A204.1 (cell line): Measurements from ENCODE around the gene LIM2.
"Not testable (repeated sequence)": the region's sequence is repeated elsewhere in the genome, so short reads cannot be mapped to it uniquely, and the experiment has no call there.

ENCODE experiments used
- FAIRE-seq: peaks from 2 replicates; lab custom pipeline; 2012; peaks lifted over from hg19 to GRCh38; lab: Jason Lieb, UNC

Gene LIM2

GRCh38 chr19:51387924-51388389 lies at the start of gene LIM2:
TSS of gene LIM2 (minus strand) at chr19:51387974. CDS start at chr19:51387443, 531 bp downstream.
- FAIRE-seq = no peak

GRCh38 chr19:51434456-51434855 lies 46.7 kb upstream of the LIM2 start:
- no peak for FAIRE-seq

DNA sequence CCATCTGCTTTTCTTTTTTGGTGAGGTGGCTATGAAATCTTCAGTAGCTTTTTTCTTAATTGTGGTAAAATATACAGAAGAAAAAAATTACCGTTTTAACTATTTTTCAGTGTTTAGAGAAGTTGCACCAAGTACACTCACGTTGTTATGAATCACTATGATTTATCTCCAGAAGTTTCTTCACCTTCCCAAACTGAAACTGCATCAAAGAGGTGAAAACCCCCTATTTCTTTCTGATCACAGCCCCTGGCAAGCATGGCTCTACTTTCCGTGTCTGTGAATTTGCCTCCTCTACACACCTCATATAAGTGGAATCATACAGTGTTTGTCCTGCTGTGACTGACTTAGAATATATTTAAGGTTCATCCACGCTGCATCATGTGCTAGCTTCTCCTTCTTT lies 45.3 kb upstream of the LIM2 start:
- no peak for FAIRE-seq

GRCh38 chr19:51431124-51431523 lies 43.4 kb upstream of the LIM2 start:
- FAIRE-seq = no peak

DNA sequence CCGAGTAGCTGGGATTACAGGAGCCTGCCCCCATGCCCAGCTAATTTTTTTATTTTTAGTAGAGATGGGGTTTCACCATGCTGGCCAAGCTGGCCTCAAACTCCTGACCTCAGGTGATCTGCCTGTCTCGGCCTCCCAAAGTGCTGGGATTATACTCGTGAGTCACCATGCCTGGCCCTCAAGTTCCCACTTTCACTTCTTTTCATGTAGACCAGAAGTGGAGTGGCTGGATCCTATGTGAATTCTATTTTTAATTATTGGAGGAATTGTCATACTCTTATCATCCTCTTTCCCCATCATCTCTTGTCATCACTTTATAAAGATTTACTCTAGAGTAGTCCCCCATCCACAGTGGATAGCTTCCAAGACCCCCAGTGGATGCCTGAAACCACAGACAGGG lies 42.4 kb upstream of the LIM2 start:
- no peak for FAIRE-seq

DNA sequence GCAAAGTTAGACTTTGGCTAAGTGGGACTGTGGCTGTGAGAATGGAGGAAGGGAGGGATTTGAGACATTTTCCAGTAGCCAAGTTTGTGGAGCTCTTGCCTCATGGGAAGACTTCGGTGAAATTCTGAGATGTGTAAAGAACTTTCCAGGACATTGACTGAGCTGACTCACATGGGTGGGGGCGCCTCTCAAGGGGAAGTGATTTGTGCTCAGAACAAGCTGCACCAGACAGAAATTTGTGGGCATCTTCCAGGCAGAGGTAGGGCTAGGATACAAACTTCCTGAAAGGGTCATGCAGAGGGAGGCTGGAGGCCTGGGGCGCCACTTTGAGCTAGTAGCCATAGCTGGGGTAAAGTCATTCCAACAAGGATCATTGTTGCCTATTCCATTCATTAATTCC lies 39.4 kb upstream of the LIM2 start:
- no peak for FAIRE-seq

GRCh38 chr19:51422053-51422448 lies 34.3 kb upstream of the LIM2 start:
- no peak for FAIRE-seq

DNA sequence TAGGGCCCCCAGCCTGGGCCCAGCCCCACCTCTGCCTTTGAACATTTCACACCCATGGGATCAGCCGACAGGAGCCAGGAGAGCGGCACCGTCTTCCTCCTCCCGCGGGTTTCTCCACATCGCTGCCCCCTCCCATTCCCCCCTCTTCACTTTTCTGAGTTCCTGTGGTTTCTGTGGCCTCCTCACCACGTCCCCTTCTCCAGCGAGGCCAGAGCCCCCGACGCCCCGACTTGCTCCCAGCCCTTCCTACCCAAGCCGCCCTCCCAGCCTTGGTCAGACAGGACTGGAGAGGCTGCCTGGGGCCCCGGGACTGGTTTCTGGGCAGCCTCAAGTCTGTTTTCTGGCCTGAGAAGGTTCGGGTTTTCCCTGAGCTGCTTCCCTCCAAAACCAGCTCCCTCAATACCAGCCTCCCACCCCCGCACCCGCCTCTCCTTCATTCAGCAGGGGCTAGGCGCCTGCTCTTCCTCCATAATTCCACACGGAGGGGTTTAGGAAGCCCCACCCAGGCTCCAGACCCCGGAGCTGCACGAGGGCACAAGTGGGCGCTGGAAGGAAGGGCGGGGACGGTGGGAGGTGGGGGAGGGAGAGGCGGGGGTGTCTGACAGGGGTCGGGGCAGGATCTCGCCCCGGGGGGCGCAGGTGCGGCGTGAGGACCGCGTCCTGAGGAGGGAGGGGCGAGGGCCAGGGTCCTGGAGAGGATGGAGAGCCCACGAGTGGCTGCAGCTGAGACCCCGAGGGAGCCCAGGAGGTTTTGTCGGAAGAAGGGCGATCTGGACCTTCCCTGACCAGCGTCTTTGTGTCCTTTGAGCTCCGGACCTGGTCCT lies 33.7 kb upstream of the LIM2 start:
- FAIRE-seq = no peak

GRCh38 chr19:51420511-51420910 lies 32.7 kb upstream of the LIM2 start:
- not testable (repeated sequence) for FAIRE-seq

DNA sequence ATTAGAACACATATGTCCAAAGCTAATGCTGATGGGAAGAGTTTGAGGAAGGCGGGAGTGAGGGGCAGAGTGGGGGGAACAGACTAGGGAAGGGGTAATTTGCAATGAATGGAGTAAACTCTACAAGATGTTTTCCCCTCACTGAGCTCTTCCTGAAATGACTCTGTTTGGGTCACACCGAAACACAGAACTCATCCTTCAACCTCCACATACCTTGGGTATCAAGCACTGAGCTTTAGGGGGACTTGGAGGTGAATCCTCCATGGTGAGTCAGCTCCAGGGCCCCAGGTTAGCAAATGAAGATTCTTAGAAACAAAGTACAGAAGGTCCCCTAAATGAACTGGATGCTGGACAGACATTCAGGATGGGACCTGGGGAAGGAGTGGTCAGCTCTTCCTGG lies 30.9 kb upstream of the LIM2 start:
- no peak for FAIRE-seq

DNA sequence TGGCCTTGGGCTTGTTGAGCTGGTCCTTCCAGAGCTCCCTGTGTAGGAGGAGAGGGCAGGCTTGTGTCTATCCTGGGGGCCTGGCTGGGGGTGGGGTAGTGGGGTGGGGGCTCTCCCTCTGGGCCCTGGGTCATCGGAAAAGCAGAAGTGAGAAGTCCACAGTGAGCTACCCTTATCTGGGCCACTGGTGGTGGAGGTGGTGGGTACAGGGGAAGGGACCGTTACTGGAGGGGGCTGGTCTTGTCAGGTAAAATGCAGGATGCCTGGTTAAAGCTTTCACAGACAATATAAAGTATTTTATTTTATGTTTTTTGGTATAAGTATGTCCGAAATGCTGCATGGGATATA lies 30.0 kb upstream of the LIM2 start:
- FAIRE-seq = no peak

- no peak for FAIRE-seq
Measured at GRCh38 chr19:51417107-51417809, 29.5 kb upstream of the LIM2 start, which contains the start of gene SIGLEC10. TSS of gene SIGLEC10 (minus strand) at chr19:51417642. CDS start at chr19:51417581, 61 bp downstream.

DNA sequence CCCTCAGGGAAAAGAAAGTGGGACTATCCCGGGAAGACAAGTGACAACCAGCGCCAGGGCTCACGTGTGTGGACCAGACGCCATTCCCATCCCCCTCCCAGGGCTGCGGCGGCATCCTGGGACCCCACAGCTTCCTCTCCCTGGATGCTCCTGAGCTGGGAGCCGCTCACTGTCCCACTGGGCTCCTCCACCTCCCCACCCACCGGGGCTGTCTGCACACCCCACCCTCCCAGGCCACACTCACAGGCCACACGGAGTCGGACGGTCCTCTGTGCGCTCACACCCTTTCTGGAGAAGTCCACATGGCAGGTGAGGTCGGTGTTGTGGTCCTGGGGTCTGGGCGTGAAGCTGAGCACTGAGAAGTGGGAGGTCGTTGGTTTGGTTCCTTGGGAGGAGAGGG lies 28.6 kb upstream of the LIM2 start:
- not testable (repeated sequence) for FAIRE-seq

DNA sequence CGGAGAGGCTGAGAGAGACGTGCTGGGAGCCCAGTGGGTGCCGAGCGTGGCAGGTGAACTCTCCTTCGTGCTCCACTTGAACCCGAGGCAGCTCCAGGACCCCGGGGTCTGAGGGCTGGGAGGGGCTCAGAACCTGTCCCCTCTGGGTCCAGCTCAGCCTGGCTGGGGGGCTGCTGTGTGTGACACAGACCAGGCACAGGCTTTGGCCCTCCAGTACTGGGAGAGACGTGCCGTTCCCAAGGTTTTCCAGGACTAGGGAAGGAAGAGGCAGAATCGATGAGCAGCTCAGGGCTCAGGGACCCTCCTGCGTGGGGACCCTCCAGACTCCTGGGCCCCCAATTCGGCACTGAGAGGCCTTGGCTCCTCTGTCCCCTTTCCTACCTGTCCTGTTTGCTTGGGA lies 27.4 kb upstream of the LIM2 start:
- no peak for FAIRE-seq

- no peak for FAIRE-seq
Measured at GRCh38 chr19:51410950-51411748, 23.4 kb upstream of the LIM2 start.

DNA sequence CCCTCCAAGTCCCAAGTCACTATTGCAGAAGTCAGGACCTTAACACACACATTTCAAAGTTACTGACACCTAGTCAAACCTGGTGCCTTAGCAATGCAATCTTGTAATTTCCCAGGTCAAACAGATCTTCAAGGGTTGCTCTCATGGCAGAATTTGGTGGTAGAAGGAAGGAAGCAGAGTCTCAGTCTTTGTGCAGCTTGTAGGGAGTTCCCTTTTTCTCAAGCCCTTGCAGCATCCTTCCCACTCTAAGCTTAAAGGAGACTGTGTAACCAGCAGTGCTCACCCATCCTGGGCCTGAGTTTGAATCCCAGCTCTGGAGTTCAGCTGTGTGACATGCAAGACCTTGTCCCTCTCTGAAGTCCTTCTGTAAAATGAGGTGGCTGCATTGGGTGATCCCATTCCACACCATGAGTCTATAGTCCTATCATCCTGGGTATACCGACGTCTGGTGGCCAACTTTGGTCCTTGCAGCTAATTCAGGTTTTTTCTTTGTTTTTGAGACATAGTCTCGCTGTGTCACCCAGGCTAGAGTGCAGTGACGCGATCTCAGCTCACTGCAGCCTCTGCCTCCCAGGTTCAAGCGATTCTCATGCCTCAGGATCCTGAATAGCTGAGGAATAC lies 19.8 kb upstream of the LIM2 start:
- no peak for FAIRE-seq

- FAIRE-seq = no peak
Measured at GRCh38 chr19:51402117-51402516, 14.3 kb upstream of the LIM2 start.

DNA sequence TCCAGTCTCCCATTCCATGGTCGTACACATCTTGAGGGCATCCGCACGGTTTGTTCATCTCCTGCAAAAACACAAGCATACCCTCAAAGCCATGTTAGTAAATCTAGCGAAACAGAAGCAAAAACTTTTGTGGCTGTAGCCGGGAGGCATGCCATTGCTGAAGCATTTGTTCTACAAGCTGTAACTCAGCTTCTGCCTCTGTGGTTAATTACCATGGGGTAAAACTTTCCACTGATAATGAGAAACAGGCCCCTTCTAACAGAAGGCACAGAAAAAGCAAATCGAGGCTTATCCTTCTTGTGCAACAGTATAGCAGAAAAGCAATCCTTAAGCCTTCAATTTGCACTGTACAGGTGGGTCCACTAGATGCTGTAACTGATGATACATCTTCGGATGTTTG lies 12.2 kb upstream of the LIM2 start:
- not testable (repeated sequence) for FAIRE-seq

DNA sequence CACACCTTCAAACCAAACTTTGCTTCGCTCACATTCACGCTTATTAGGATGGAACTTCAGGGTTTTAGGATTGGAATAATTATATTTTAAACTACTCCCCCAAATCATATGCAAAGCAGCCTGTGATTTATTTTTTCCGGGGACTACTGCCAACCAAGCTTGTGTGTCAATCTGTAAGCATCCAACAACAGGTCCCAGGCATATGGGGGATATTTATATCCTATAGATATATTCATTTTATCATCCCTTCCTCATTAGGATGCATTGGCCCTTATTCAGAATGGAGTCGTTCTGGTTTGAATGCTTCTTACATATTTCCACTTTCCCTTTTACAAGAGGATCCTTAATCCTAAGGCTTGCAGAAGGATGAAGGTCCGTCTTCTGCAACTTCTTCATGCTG lies 11.5 kb upstream of the LIM2 start:
- no peak for FAIRE-seq

GRCh38 chr19:51398096-51398704 lies 10.4 kb upstream of the LIM2 start:
- peak; percentile 87 for FAIRE-seq

DNA sequence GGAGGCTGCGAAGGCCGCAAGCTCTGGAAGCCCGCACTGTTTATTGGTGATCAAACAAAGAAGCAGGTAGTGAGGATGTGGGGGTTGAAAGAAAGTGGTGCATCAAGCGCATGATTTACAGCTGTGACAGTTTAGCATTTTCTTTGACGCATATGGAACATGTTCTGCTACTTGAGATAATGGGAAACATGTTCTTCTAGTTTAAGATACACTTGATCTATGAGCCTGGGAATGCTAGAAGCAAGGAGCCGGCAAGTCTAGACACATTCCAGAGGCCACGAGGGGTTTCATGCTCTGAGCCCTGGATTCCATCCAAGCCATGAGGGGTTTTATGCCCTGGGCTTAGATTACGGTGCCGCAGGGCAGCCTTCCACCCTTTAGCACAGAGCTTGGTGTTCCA lies 9.7 kb upstream of the LIM2 start:
- FAIRE-seq = not testable (repeated sequence)

GRCh38 chr19:51396175-51396574 lies 8.4 kb upstream of the LIM2 start:
- FAIRE-seq = no peak
